Astrocyte (in vitro differentiated cells and primary cell): Measurements from ENCODE around the gene CRYBB2. TPM values are rescaled to one million over a fixed set of nuclear protein-coding genes. Genes with fewer than 3 reads are reported as not detected.

ENCODE experiments used
- DNase-seq: peaks from one replicate; pipeline ENCODE4 v3.0.0-alpha.2; 2010; ENCODE audit warnings: low read depth
- FAIRE-seq: peaks from 2 replicates; lab custom pipeline; 2011; peaks lifted over from hg19 to GRCh38; lab: Jason Lieb, UNC
- H2AFZ ChIP-seq: 2 replicates; pipeline ENCODE4 v1.6.0; 2012; ENCODE audit warnings: low read depth, low read length, inconsistent platforms
- H3K27ac ChIP-seq: 2 replicates; pipeline ENCODE4 v1.5.1; 2011; ENCODE audit warnings: low read depth, low read length, inconsistent platforms
- H3K27me3 ChIP-seq: 2 replicates; pipeline ENCODE4 v1.6.0; 2011; ENCODE audit warnings: low read length, inconsistent platforms; ENCODE audit not compliant: insufficient read depth
- H3K36me3 ChIP-seq: 2 replicates; pipeline ENCODE4 v1.5.1; 2011; ENCODE audit warnings: low read length, inconsistent platforms; ENCODE audit not compliant: insufficient read depth
- H3K4me1 ChIP-seq: 2 replicates; pipeline ENCODE4 v1.5.1; 2011; ENCODE audit warnings: low read length, inconsistent platforms; ENCODE audit not compliant: insufficient read depth
- H3K4me2 ChIP-seq: 2 replicates; pipeline ENCODE4 v1.6.0; 2012; ENCODE audit warnings: low read length, inconsistent platforms
- H3K4me3 ChIP-seq: 2 replicates; pipeline ENCODE4 v1.5.1; 2011; ENCODE audit warnings: low read depth, mild to moderate bottlenecking, low read length, inconsistent platforms; ENCODE audit not compliant: insufficient read depth
- H3K79me2 ChIP-seq: 2 replicates; pipeline ENCODE4 v1.6.0; 2012; ENCODE audit warnings: mild to moderate bottlenecking, low read length, inconsistent platforms; ENCODE audit not compliant: insufficient read depth
- H3K9ac ChIP-seq: 2 replicates; pipeline ENCODE4 v1.6.0; 2012; ENCODE audit warnings: mild to moderate bottlenecking, low read length, inconsistent platforms
- H3K9me3 ChIP-seq: 2 replicates; pipeline ENCODE4 v1.5.1; 2012; ENCODE audit warnings: low read depth, mild to moderate bottlenecking, low read length, inconsistent platforms; ENCODE audit not compliant: insufficient read depth
- H4K20me1 ChIP-seq: 2 replicates; pipeline ENCODE4 v1.6.0; 2012; ENCODE audit warnings: low read length, inconsistent platforms; ENCODE audit not compliant: insufficient read depth
- H3K27ac Mint-ChIP-seq: one replicate; pipeline ENCODE4 v1.8.0; 2021; ENCODE audit warnings: mild to moderate bottlenecking, mixed read lengths; ENCODE audit not compliant: unreplicated experiment
- H3K27me3 Mint-ChIP-seq: one replicate; pipeline ENCODE4 v1.8.0; 2021; ENCODE audit warnings: low read depth, mixed read lengths; ENCODE audit not compliant: unreplicated experiment
- H3K36me3 Mint-ChIP-seq: one replicate; pipeline ENCODE4 v1.8.0; 2021; ENCODE audit warnings: low read depth, mixed read lengths; ENCODE audit not compliant: unreplicated experiment
- H3K4me1 Mint-ChIP-seq: one replicate; pipeline ENCODE4 v1.8.0; 2021; ENCODE audit warnings: low read depth, mixed read lengths; ENCODE audit not compliant: unreplicated experiment
- H3K4me3 Mint-ChIP-seq: one replicate; pipeline ENCODE4 v1.8.0; 2021; ENCODE audit warnings: mild to moderate bottlenecking, moderate library complexity, mixed read lengths; ENCODE audit not compliant: unreplicated experiment
- H3K9me3 Mint-ChIP-seq: one replicate; pipeline ENCODE4 v1.8.0; 2021; ENCODE audit warnings: mild to moderate bottlenecking, mixed read lengths; ENCODE audit not compliant: unreplicated experiment
- CTCF ChIP-seq: IDR thresholded peaks from 2 replicates; pipeline ENCODE4 v1.5.1; 2011; ENCODE audit warnings: low read depth, mild to moderate bottlenecking, inconsistent platforms, low read length, moderate library complexity; ENCODE audit not compliant: insufficient read depth
- EZH2 ChIP-seq: IDR thresholded peaks from 2 replicates; pipeline ENCODE4 v1.6.1; 2012; ENCODE audit warnings: mild to moderate bottlenecking, low read length, inconsistent platforms; ENCODE audit not compliant: insufficient read depth
- total RNA-seq: library from RNA; stranded (reverse); gene quantifications from 2 replicates; pipeline ENCODE4 v1.2.1, GENCODE V29; 2021

CRYBB2 gene
- total RNA-seq, 1 donor from 2014 or later = not detected

DNA sequence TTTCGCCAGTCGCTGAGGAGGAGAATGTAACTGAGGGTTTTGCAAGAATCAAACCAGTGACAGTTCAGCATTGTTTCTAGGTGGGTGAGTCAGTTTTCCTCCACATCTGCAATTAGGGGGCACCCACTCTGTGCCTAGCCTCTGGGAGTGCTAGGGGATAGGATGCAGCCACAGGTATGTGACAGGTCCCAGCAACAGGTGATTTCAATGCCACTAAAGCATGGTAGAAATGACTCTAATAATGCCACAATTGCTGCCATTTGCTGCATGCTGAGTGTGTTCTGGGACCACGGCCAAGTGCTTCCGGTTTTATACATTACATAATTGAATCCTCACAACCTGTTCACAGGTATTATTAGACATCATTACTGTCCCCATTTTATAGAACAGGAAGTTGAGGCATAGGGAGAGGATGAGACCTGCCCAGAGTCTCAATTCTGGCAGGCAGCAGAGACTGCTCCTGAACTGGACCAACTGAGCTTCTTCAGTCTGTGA, 556 bp downstream of the CRYBB2 start:
- H3K27ac Mint-ChIP-seq = no peak overlapping the region
- H3K4me3 ChIP-seq = no peak overlapping the region
- no peaks in the 10 kb centered on the region for H3K4me1 ChIP-seq
- H3K9me3 Mint-ChIP-seq = peaks cover 3% of the 10 kb centered on the region
- no peak overlapping the region for H3K4me2 ChIP-seq
- no peaks in the 10 kb centered on the region for H3K36me3 ChIP-seq
- H4K20me1 ChIP-seq = no peaks in the 10 kb centered on the region
- FAIRE-seq (no peak), DNase-seq (no peak)
- TF ChIP-seq EZH2 (no peak), CTCF (no peak)
- peaks cover 63% of the 10 kb centered on the region for H3K27me3 Mint-ChIP-seq
- H3K27me3 ChIP-seq = peaks cover 15% of the 10 kb centered on the region
- no peaks in the 10 kb centered on the region for H3K79me2 ChIP-seq
- no peak overlapping the region for H3K27ac ChIP-seq
- no peaks in the 10 kb centered on the region for H3K36me3 Mint-ChIP-seq
- H3K9ac ChIP-seq = no peak overlapping the region
- H3K9me3 ChIP-seq = no peaks in the 10 kb centered on the region
- no peaks in the 10 kb centered on the region for H3K4me1 Mint-ChIP-seq
- H3K4me3 Mint-ChIP-seq = no peak overlapping the region
- no peak overlapping the region for H2AFZ ChIP-seq

GRCh38 chr22:25221790-25222189, 2.4 kb downstream of the CRYBB2 start:
- Mint-ChIP-seq H3K27me3 (peaks cover 67% of the 10 kb centered on the region), H3K27ac (no peak overlapping the region)

More at GRCh38 chr22:25221790-25222189, 2.4 kb downstream of the CRYBB2 start:
- Mint-ChIP-seq H3K9me3 (no peaks in the 10 kb centered on the region), H3K4me1 (no peaks in the 10 kb centered on the region), H3K4me3 (no peak overlapping the region), H3K36me3 (no peaks in the 10 kb centered on the region)
- Histone ChIP-seq H3K27me3 (peaks cover 15% of the 10 kb centered on the region), H3K9me3 (no peaks in the 10 kb centered on the region), H3K79me2 (no peaks in the 10 kb centered on the region), H3K4me1 (no peaks in the 10 kb centered on the region), H3K36me3 (no peaks in the 10 kb centered on the region), H3K27ac (no peak overlapping the region), H4K20me1 (no peaks in the 10 kb centered on the region), H3K4me3 (no peak overlapping the region), H3K9ac (no peak overlapping the region), H3K4me2 (no peak overlapping the region), H2AFZ (no peak overlapping the region)
- DNase-seq (no peak), FAIRE-seq (no peak)
- no peak for TF ChIP-seq EZH2
- no peak for TF ChIP-seq CTCF
